HTR-8/SVneo (cell line): ENCODE measurements around the gene ANGPTL4.

Source experiments
- DNase-seq: peaks from one replicate; pipeline ENCODE4 v3.0.0; 2011; ENCODE audit warnings: low spot score, mixed read lengths; ENCODE audit not compliant: insufficient read length
- FAIRE-seq: peaks from 2 replicates; lab custom pipeline; 2011; peaks lifted over from hg19 to GRCh38; lab: Jason Lieb, UNC

ANGPTL4 gene

GRCh38 chr19:8387688-8388611 is 24.0 kb downstream of the ANGPTL4 start:
- FAIRE-seq, result no peak
- no peak for DNase-seq

- no peak for FAIRE-seq
Measured at GRCh38 chr19:8388612-8388958, 24.6 kb downstream of the ANGPTL4 start.

DNA sequence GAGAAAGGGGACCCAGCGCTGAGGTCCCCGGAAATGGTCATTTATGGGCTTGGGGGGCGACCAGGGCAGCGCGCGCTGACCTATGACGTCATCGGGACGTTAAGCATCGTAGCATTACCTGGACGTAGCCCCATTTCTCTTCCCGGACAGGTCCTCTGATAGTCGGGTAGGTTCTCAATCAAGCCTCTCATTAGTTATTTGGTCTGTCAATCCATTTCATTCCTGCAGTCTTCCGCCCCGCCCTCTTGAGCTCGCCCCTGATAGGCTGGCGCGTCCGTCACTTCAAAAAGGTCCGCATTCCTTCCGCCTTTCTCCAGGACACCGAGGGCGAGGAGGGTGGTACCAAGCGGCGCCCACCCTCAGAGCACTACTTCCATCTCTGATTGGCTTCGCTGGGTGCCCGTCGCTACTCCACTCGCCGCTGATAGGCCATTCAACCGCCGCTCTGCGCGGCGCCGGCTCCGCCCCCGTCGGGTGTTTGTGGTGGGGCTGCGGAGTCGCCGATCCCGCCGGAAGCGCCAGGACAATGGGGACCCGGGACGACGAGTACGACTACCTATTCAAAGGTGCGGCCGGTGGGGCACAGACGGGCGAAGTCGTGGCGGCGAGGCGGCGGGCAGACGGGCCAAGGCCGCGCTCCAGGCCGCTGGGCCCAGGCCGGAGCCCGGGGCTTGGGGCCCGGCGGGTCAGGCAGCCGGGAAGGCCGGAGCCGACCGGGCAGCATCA is 26.1 kb downstream of the ANGPTL4 start, which contains the start of gene RAB11B:
RAB11B (plus strand) TSS at position 470 of the 726 bp plus-strand sequence; CDS start at position 527, 57 bp downstream.
- peak; percentile 98 for FAIRE-seq
- DNase-seq, result peak; percentile 100

More at GRCh38 chr19:8388612-8388958, 24.6 kb downstream of the ANGPTL4 start:
- DNase-seq, result no peak

GRCh38 chr19:8390617-8390981 is 26.6 kb downstream of the ANGPTL4 start:
- FAIRE-seq (peak; percentile 63), DNase-seq (peak; percentile 88)

DNA sequence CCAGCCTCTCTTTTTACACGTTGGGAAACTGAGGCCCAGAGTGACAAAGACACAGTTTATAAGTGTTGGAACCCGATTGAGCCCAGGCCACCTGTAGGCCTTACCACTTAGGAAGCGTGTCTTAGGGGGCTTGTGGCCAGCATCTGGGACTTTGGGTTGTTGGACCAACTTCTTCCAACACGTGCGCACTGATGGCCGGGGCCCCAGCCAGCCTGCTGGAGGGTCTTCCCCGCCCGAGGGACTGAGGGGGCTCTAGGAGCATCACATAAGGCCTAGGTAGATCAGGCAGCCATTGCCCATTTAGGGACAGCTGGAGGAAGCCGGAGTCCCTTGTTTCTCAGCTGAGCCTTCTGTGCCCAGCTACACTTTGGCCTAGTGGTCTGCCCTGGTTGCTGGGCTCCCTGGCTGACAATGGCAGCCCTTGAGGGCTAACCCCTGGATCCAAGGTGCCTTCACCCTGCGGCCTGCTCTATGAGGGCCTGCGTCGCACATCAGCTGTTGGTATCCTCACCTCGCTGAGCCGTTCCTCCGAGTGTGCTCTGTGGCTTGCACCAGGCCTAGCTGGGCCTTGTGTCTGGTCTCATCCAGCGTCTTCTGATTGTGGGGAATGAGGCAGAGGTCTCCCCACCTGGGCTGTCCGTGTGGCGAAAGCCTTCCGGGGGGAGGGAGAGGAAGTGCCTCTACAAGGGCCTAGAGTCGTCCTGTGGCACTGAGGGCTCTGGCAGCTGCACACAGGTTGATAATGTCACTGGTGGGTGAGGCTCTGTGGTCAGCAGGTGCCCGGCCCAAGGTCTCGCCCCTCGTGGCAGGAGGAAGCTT is 27.5 kb downstream of the ANGPTL4 start:
- DNase-seq (no peak), FAIRE-seq (no peak)

- DNase-seq (no peak), FAIRE-seq (no peak)
Measured at GRCh38 chr19:8392017-8392591, 28.1 kb downstream of the ANGPTL4 start.

DNA sequence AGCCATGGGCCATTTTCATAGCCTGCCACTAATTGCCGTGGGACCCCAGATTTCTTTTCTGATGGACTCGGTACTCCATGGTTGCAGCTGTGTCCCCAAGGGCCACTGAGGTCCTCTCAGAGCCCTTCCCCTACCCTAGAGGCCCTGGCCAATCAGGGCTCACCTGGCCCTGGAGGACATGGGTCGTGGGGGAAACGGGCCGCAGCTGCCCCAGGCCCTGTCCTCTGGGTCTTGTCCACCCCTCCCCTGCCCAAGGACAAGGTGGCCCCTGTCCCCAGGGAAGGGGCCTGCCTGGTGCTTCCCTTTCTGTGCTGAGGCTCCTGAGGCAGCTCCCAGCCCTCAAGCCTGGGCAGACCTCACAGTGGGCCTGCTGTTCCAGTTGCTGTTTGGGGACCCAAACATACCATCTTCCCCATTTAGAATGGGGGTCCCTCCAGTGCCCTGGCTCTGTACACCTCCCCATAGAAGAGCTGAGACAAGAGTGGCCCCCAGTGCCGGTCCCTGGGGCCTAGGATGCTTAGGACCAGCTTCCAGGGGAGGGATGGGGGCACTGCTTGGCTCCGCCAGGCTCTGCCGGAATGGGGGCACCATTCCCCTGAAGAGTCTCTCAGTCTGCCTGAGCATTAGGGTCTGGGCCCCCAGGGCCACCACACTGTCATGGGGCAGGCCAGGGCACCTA is 29.4 kb downstream of the ANGPTL4 start:
- DNase-seq (no peak), FAIRE-seq (no peak)

GRCh38 chr19:8393871-8394250 is 29.9 kb downstream of the ANGPTL4 start:
- DNase-seq, result no peak
- no peak for FAIRE-seq

GRCh38 chr19:8395621-8396082 is 31.7 kb downstream of the ANGPTL4 start:
- FAIRE-seq (no peak), DNase-seq (no peak)

DNA sequence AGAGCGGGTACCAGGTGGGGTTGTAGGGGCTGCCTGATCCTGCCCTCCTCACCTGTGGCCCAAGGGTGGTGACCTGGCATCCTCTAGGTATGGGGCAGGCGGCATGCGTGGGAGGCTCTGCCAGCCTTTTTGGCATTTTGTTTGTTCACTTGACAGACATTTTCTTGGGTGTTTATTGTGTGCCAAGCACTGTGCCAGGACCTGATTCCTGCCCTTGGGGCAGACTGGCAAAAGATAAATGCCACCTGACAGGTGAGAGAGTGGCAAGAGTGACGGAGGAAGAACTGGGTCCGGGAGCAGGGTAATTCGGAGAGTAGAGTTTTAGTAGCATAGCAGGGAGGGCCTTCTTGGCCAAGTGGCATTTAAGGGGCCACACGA is 32.2 kb downstream of the ANGPTL4 start:
- DNase-seq, result no peak
- FAIRE-seq, result peak; percentile 33

DNA sequence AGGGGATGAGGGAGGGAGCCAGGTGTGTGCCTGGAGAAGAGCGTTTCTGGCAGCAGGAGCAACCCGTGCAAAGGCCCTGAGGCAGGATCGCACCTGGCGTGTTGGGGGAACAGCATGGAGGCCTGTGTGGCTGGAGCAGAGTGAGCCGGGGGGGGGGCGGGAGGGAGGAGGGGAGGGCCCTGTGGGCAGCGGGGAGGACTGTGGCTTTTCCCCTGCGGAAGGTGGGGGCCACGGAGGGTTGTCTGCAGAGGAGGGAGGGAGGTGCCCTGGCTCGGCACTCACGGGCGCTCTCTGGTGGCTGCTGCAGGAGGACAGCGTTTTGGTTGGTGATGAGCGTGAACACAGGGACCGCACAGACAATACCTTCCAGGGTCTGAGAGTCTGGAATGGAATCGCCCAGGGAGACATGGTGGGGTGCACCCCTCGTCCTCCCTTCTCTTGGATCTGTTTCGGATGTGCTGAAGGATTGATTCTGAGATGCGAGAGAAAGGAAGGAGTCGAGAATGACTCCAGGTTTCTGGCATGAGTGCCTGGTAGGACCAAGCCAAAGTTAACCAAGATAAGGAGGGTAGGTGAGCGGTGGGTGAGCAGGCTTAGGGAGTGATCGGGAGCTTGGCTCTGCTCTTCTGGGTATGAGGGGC is 32.7 kb downstream of the ANGPTL4 start:
- peak; percentile 52 for DNase-seq
- peak; percentile 76 for FAIRE-seq

DNA sequence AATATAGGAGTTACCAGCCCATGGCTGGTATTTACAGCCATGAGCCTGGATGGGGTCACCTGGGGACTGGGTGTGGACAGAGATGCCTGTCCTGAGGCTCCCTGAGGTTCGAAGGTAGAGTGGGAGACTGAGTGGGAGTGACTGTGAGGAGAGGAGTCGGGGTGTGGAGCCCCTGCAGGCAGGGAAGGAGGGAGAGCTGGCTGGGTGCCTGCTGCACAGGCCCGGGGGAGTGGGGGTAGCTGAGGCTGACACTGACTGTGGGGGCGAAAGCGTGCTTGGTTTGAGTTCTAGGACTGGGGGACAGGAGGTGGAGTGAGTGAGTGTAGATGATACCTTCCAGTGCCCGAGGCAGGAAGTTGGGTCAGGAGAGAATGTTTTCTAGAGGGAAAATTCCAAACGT is 33.3 kb downstream of the ANGPTL4 start:
- peak; percentile 73 for FAIRE-seq
- no peak for DNase-seq

- DNase-seq (no peak), FAIRE-seq (no peak)
Measured at GRCh38 chr19:8397746-8398310, 33.9 kb downstream of the ANGPTL4 start.

DNA sequence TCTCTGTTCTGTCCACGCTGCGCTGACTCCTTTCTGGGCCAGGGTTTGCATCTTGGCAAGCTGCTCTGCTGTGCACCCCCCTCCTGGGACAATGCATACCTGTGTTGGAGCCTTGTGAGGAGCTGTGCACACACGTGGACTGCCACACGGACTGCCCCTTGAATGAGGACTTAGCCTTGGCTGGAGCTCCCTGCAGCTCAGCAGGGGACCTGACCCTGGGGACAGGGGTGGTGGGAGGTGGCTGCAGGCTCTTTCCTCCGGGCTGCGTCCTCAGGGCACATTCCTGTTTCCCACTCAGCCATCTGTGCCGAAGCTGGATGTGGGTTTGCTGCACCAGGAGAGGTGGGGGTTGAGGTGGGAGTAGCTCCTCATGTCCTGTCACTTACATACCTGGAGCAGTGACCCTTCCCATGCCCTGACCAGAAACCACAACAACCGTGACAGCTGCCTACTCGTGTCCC is 34.4 kb downstream of the ANGPTL4 start:
- DNase-seq, result no peak
- peak; percentile 33 for FAIRE-seq

DNA sequence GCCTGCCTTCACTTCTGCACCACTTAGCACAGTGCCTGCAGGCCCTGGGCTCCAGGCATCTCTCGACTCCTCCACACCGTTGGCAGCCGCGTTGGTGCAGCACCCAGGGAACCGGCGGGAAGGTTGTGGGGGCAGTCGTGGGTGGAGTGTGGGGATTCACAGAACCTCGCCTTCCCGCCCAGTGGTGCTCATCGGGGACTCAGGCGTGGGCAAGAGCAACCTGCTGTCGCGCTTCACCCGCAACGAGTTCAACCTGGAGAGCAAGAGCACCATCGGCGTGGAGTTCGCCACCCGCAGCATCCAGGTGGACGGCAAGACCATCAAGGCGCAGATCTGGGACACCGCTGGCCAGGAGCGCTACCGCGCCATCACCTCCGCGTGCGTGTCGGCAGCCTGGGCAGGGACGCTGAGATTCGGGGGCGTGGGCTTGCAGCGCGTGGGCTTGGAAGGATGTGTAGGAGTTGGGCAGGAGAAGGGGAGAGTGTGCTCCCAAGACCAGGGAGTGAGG is 35.8 kb downstream of the ANGPTL4 start:
- DNase-seq (no peak), FAIRE-seq (peak; percentile 48)

DNA sequence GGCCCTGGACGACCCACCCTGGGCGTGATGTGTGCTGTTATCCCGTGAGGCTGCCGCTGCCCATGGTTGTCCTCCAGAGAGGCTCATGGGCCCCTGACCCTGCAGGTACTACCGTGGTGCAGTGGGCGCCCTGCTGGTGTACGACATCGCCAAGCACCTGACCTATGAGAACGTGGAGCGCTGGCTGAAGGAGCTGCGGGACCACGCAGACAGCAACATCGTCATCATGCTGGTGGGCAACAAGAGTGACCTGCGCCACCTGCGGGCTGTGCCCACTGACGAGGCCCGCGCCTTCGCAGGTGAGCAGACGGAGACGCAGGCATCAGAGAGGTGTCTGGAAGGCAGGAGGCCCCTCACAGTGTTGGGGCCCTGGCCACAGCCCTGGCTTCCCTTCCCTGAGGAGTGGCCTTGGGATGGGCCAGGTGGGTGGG is 38.0 kb downstream of the ANGPTL4 start:
- no peak for DNase-seq
- FAIRE-seq, result peak; percentile 4

DNA sequence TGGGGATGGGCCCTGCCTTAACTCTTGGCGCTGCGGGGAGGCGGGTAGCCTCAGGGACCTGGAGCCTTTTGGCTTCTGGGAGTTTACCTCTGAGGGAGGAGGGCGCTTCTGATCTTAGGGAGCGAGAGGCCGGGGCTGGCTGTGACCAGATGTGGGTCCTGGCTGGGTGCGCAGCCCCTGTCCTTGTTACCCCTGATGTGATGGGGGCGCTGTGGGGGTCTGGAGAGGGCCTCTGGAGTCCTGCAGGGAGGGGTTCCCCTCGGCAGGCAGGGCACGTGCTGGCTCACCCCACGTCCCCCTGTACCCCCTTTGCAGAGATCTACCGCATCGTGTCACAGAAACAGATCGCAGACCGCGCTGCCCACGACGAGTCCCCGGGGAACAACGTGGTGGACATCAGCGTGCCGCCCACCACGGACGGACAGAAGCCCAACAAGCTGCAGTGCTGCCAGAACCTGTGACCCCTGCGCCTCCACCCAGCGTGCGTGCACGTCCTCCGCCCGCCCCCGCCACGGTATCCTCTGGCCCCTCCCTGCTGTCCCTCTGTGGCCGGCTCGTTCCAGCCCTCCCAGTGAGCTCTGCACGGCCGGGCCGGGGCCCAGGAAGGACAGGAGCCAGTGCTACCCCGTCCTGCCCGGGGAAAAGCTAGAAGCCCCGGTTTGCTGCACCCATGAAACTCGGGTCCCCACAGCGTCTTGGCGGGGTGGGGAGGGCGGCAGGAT is 39.3 kb downstream of the ANGPTL4 start:
- DNase-seq (no peak), FAIRE-seq (no peak)

GRCh38 chr19:8403820-8404109 is 39.8 kb downstream of the ANGPTL4 start:
- FAIRE-seq (no peak), DNase-seq (no peak)
